Embryonic facial prominence (tissue), 1 donor: ENCODE results near the gene DHX9.
A peak's percentile ranks its signal among the peaks of the same experiment; 100 is the strongest.

Source experiments
- DNase-seq: peaks from one replicate; pipeline ENCODE4 v3.0.0-alpha.2; 2016; ENCODE audit errors: extremely low spot score

Gene DHX9

DNA sequence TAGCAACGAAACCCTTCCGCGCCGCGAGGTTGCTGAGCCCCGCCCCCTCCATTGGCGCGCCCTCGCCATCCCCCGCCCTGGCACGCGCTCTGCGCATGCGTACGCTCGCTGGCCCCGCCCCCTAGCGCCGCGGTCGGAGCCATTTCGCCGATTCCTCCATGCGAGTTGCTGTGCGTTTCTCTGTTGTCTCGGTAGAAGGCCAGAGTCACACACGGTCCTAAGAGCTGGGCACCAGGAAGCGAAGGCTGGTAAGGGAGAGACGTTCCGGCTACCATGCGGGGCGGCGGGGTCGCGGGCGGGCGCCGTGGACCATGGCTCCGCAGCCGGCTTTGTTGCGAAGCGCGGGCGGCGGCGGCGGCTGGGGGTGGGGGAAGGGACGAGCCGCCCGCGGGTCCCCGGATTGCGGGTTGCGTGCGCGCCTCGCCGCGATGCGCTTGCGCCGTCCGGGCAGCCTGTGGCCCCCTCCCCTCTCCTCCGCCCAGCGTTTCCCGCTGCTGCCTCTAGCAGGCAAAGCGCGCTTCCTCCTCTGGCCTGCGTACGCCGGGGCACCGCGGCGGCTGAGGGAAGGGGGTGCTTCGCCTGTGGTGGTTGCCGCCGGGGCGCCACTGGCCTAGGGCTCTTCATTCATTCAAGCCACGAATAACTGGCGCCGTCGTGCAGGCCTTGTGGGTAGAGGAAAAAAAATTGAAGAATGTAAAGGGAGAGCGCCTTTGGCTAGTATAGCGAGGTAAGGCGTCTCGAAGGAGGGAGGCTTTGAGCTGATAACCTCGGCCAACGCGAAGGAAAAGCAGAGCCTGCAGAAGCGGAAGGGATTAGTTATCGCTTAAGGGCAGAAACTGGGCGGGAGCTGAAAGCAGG, at the start of gene DHX9:
Gene DHX9, plus strand, starts transcription at position 139 of the 858 bp plus-strand sequence. CDS start 3,220 bp downstream, outside the sequence.
- DNase-seq: peak; percentile 89

- no peak for DNase-seq
Measured at GRCh38 chr1:182791281-182792179, 47.6 kb upstream of the DHX9 start.

DNA sequence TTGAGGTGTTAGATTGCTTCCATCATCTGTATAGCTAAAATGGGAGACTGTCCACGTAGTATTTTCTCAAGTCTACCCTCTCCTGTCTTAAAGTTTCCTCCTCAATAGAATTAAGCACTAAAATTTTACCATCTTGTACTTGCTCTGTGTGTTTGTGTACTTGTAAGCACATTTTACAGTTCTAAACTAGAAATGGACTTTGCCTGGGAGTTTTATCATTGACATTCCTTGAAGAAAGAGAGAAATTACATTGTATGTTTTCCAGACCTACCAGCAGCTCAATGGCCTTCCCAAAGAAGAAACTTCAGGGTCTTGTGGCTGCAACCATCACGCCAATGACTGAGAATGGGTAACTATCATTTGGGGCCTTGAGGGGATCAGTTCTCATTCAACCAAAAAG, 45.1 kb upstream of the DHX9 start:
- DNase-seq: no peak

DNA sequence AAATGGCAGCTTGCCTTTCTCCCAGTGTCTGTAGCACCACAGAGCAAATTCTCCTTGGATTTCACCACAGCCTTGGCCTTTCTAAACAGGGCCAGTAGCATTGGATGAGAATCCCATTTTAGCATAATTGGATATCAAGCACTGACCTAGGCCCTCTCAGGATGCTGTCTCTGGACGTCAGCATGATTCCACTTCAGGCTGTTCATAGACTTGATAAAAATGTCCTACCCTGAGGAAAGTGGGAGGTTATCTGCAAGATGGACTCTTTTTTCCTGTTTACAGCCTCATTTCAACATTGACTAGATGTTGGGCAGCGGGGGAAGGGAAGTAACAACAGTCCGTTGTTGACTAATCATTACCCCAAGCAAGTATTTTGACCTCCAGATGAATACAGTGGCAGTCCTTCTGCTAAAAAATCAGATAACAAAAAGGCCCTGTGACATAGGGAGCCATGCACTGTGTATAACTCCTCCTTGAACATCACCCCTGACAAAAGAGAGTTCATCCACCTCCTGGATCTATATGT, 44.4 kb upstream of the DHX9 start:
- DNase-seq: no peak

DNA sequence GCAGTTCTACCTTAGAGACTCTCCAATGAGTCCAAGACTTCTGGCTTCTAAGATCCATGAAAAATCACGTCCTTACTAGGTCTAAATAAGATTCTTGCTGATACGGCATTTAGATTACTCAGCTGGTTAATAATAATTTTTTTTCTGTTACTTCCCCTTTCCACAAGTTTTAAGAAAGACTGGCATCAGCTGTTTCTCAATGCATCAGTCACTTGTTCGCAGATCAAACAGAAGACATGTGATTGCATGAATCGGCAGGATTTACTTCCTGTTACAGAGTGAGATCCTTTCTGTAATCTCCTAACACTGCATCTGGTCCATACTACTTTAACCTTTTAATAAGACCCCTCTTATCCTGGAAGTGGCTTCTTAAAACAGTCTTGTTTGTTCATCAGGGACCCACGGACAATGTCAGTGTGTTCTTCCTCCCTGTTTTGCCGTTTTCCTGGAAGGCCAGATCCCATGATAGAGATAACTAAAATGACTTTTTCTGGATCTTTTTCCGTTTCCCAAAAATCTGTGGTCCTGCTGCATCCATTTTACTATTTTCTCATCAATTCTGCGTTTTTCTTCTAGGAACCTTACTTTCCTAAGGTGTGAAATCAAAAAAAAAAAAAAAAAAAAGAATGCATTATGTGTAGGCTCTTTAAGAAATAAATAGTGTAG, 43.5 kb upstream of the DHX9 start:
- DNase-seq: no peak

DNA sequence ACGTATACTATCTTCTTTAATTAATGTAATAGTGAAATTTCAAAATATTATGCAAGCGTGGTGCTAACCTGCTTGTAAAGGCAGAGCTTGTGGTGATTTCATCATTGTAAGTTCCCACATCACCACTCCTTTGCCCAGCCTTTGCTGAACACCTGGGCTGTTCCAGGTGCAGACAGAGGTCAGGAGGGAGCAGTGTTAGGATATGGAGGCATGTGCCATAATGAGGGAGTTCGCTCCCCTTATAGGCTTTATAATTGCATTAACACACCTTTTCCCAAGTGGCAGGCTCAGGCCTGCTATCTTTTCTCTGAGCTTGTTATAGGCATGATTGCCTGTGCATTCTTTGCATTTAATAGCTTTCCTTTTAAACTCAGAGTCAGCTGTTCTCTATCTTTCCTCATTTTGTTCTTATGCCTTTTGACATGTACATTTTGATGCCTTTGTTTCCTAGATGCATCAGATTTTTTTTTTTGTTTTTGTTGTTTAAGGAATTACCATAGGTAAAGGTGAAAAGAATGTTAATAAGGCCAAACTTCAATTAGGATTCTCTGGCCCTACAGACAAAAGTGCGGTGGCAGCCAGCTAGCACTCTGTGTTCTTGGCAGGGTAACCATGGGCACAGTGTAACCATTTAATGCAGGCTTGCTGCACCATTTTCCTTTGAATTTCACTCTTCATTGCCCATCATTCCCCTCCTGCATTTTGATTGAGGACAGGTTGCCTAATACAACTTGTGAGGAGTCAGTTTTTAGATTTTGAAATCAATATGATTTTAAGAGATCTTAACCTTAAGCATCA, 36.9 kb upstream of the DHX9 start:
- DNase-seq: no peak

GRCh38 chr1:182803846-182804245, 35.3 kb upstream of the DHX9 start:
- DNase-seq: no peak

GRCh38 chr1:182806015-182806678, 33.0 kb upstream of the DHX9 start:
- DNase-seq: no peak

DNA sequence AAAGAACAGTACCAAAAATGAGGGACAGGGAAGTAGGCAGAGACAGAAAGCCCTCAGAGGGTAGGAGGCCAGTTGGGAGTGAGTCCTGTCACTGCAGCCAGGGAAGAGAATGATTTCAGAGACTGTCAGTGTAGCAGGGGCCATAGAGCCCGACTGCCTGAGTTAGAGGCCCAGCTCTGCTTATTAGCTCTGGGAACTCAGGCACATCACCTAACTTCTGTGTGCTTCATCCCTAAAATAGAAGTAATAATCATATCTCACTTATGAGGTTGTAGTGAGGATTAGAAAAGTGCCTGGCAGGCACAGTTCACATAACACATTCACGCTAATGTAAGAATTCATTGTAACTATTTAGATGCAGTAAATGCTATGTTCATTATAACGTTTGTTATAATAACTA, 31.2 kb upstream of the DHX9 start:
- no peak for DNase-seq

- no peak for DNase-seq
Measured at GRCh38 chr1:182809414-182809957, 29.7 kb upstream of the DHX9 start.

GRCh38 chr1:182811975-182812722, 27.0 kb upstream of the DHX9 start:
- DNase-seq: no peak

DNA sequence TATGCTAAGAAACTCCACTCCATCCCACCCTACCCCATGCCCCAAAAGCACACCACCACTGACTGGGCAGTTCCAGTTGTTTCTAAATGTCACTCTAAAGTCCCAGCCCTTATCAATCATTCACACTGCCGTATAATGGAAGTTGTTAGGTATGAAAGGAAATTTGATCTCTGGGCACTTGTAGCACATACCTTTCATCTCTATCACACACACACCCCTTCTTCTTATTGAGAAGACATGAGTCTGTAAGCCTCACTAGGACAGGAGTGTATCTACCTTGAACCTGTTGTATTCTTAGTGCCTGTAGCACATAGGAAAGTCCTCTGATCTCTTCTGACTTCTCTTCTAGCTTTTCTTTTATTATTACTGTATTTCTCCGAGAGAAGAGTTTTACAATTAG, 22.3 kb upstream of the DHX9 start:
- DNase-seq: no peak

GRCh38 chr1:182817802-182818201, 21.3 kb upstream of the DHX9 start:
- DNase-seq: no peak

GRCh38 chr1:182823220-182823619, 15.9 kb upstream of the DHX9 start:
- no peak for DNase-seq

GRCh38 chr1:182826892-182827291, 12.3 kb upstream of the DHX9 start:
- no peak for DNase-seq

DNA sequence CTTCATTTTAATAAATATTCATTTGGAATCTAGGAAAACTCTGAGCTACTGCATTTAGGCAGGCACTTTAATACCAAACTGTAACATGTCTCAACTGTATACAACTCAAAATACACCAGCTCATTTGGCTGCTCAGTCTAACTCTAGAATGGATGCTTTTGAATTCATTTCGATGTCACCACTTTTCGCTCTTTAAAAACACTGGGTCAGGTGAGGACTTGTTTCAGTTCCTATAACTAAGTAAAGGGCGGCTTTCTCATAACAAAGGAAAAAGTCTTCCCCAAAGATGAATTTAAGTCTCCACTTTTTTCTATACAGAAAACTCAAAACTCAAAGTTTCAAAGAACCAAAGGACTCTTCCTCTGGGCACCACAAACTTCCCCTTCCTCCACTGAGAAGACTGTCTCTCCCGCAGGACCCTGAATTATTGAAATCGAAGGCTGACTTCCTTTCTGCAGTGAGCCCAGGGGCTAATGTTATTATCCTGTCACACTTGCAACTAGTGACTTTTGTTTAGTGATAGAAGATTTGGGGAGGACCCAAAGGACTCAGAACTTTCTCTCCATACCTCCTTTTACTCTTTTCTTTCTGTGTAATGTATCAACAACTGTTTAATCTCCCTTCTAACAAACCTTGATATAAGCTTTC, 9.7 kb upstream of the DHX9 start:
- no peak for DNase-seq

GRCh38 chr1:182833271-182833670, 5.9 kb upstream of the DHX9 start:
- no peak for DNase-seq

GRCh38 chr1:182834326-182834725, 4.8 kb upstream of the DHX9 start:
- no peak for DNase-seq

- DNase-seq: no peak
Measured at GRCh38 chr1:182835806-182836205, 3.3 kb upstream of the DHX9 start.
